Central memory CD8-positive, alpha-beta T cell (primary cell): ENCODE measurements around the gene SCGB1D1.

Experiments
- ATAC-seq: fragments of 150-1000 bp; cut with Tn5 transposase; replicated peaks from 2 replicates; pipeline ENCODE4 v1.10.0; 2022; ENCODE audit warnings: mild to moderate bottlenecking, moderate FRiP score, moderate number of reproducible peaks; ENCODE audit not compliant: poor library complexity, severe bottlenecking; ENCODE audit errors: extremely low read depth
- DNase-seq, 2 donors: peaks; one replicate each; pipeline ENCODE4 v3.0.0; 2021; ENCODE audit warnings: low spot score in 2 of 2
- H3K27ac Mint-ChIP-seq: one replicate; pipeline ENCODE4 v1.8.0; 2022; ENCODE audit warnings: low read depth, mild to moderate bottlenecking, moderate library complexity, mixed read lengths
- H3K27me3 Mint-ChIP-seq: one replicate; pipeline ENCODE4 v1.8.0; 2022; ENCODE audit warnings: mixed read lengths
- H3K36me3 Mint-ChIP-seq: one replicate; pipeline ENCODE4 v1.8.0; 2022; ENCODE audit warnings: mild to moderate bottlenecking, moderate library complexity, mixed read lengths; ENCODE audit not compliant: insufficient read depth
- H3K4me1 Mint-ChIP-seq: one replicate; pipeline ENCODE4 v1.8.0; 2022; ENCODE audit warnings: mixed read lengths
- H3K4me3 Mint-ChIP-seq: one replicate; pipeline ENCODE4 v1.8.0; 2022; ENCODE audit warnings: mild to moderate bottlenecking, moderate library complexity, mixed read lengths
- H3K9me3 Mint-ChIP-seq: one replicate; pipeline ENCODE4 v1.8.0; 2022; ENCODE audit warnings: mixed read lengths

Gene SCGB1D1

GRCh38 chr11:62190011-62190410, at the start of gene SCGB1D1:
Gene SCGB1D1 (plus strand): TSS chr11:62190216. CDS start chr11:62190285, 69 bp downstream.
- Mint-ChIP-seq H3K4me1 (no peaks in the 10 kb centered on the region), H3K4me3 (no peak within 1 kb of the TSS), H3K27me3 (peaks cover 90% of the 10 kb centered on the region), H3K9me3 (no peaks in the 10 kb centered on the region), H3K36me3 (no peaks in the 10 kb centered on the region), H3K27ac (no peak within 1 kb of the TSS)
- ATAC-seq: no peak
- DNase-seq: no peak

- peak overlapping the region; percentile 16 for H3K27ac Mint-ChIP-seq
- H3K36me3 Mint-ChIP-seq: peaks cover 13% of the 10 kb centered on the region
- peak in 1 of 2 donors; percentile 11 for DNase-seq
Observed at GRCh38 chr11:62140304-62141110, 49.5 kb upstream of the SCGB1D1 start.

GRCh38 chr11:62141111-62142042, 48.6 kb upstream of the SCGB1D1 start:
- peaks cover 2% of the 10 kb centered on the region for H3K4me1 Mint-ChIP-seq
- no peak overlapping the region for H3K4me3 Mint-ChIP-seq
- ATAC-seq (no peak), DNase-seq (peak in 1 of 2 donors; percentile 12)
- no peaks in the 10 kb centered on the region for H3K9me3 Mint-ChIP-seq
- peak overlapping the region; percentile 16 for H3K27ac Mint-ChIP-seq
- H3K27me3 Mint-ChIP-seq: no peaks in the 10 kb centered on the region
- peaks cover 16% of the 10 kb centered on the region for H3K36me3 Mint-ChIP-seq

More at GRCh38 chr11:62140304-62141110, 49.5 kb upstream of the SCGB1D1 start:
- no peaks in the 10 kb centered on the region for H3K9me3 Mint-ChIP-seq
- H3K27me3 Mint-ChIP-seq: no peaks in the 10 kb centered on the region
- ATAC-seq: no peak
- H3K4me3 Mint-ChIP-seq: no peak overlapping the region
- H3K4me1 Mint-ChIP-seq: no peaks in the 10 kb centered on the region

- ATAC-seq (no peak), DNase-seq (peak in 1 of 2 donors; percentile 10)
- no peak overlapping the region for H3K27ac Mint-ChIP-seq
- H3K9me3 Mint-ChIP-seq: no peaks in the 10 kb centered on the region
- peaks cover 18% of the 10 kb centered on the region for H3K36me3 Mint-ChIP-seq
- no peak overlapping the region for H3K4me3 Mint-ChIP-seq
- peaks cover 4% of the 10 kb centered on the region for H3K4me1 Mint-ChIP-seq
- H3K27me3 Mint-ChIP-seq: no peaks in the 10 kb centered on the region
Observed at GRCh38 chr11:62142043-62142375, 48.0 kb upstream of the SCGB1D1 start.

- H3K27ac Mint-ChIP-seq: no peak overlapping the region
- no peaks in the 10 kb centered on the region for H3K27me3 Mint-ChIP-seq
- no peak overlapping the region for H3K4me3 Mint-ChIP-seq
- ATAC-seq: no peak
- no peaks in the 10 kb centered on the region for H3K9me3 Mint-ChIP-seq
- peaks cover 17% of the 10 kb centered on the region for H3K36me3 Mint-ChIP-seq
- peaks cover 4% of the 10 kb centered on the region for H3K4me1 Mint-ChIP-seq
- no peak for DNase-seq
Observed at GRCh38 chr11:62142921-62143320, 47.1 kb upstream of the SCGB1D1 start.

DNA sequence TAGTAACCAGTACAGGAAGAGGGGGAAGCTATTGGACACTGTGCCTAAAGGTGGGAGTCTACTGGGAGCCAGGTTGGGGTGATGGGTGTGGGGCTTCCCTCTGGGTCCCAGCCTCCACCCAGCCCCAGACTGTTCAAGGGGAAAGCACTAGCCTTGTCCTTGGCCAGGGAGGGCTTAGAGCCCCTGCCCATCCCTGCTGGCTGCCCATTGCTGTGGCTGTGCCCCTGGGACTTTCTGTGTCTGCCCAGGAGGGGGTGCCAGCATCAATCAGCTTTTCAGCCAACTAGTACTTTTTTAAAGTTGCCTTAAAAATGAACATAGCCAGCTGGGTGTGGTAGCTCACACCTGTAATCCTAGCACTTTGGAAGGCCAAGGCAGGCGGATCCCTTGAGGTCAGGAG, 46.3 kb upstream of the SCGB1D1 start:
- peak in 1 of 2 donors; percentile 8 for DNase-seq
- Mint-ChIP-seq H3K9me3 (no peaks in the 10 kb centered on the region), H3K4me1 (peaks cover 4% of the 10 kb centered on the region), H3K27me3 (no peaks in the 10 kb centered on the region), H3K36me3 (peaks cover 17% of the 10 kb centered on the region), H3K4me3 (no peak overlapping the region), H3K27ac (no peak overlapping the region)
- no peak for ATAC-seq

DNA sequence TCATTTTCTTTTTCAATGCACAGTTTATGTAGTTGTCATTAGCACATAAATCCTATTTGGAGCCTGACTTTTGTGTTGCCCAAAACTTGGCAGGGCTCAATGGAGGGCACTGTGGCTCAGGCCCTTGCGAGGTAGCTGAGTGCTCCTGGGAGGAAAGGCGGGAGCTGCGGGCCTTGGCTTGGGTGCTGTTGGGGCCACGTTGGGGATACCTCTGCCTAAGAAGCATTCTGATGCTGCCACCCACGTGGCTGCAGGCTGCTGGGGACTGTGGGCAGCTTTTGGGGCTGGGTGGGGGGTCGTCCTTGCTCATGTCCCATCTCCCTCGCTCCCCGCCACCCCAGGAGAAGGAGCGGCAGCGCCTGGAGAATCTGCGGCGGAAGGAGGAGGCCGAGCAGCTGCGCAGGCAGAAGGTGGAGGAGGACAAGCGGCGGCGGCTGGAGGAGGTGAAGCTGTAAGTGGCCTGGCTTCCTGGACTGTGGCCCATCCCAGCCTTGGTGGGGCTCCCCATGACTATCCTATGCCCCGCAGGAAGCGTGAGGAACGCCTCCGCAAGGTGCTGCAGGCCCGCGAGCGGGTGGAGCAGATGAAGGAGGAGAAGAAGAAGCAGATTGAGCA, 45.3 kb upstream of the SCGB1D1 start:
- Mint-ChIP-seq H3K27ac (no peak overlapping the region), H3K4me3 (no peak overlapping the region), H3K27me3 (no peaks in the 10 kb centered on the region), H3K4me1 (peaks cover 4% of the 10 kb centered on the region), H3K9me3 (no peaks in the 10 kb centered on the region), H3K36me3 (peaks cover 17% of the 10 kb centered on the region)
- ATAC-seq (no peak), DNase-seq (peak in 1 of 2 donors; percentile 5)

- DNase-seq: peak in 1 of 2 donors; percentile 11
- Mint-ChIP-seq H3K4me3 (no peak overlapping the region), H3K4me1 (peaks cover 4% of the 10 kb centered on the region), H3K36me3 (peaks cover 18% of the 10 kb centered on the region), H3K9me3 (no peaks in the 10 kb centered on the region), H3K27me3 (no peaks in the 10 kb centered on the region), H3K27ac (no peak overlapping the region)
- ATAC-seq: no peak
Observed at GRCh38 chr11:62145261-62145871, 44.6 kb upstream of the SCGB1D1 start.

GRCh38 chr11:62146476-62147200, 43.4 kb upstream of the SCGB1D1 start:
- Mint-ChIP-seq H3K9me3 (no peaks in the 10 kb centered on the region), H3K36me3 (peaks cover 17% of the 10 kb centered on the region), H3K4me3 (no peak overlapping the region), H3K4me1 (peaks cover 4% of the 10 kb centered on the region), H3K27ac (no peak overlapping the region), H3K27me3 (no peaks in the 10 kb centered on the region)
- DNase-seq: peak in 1 of 2 donors; percentile 10
- no peak for ATAC-seq

DNA sequence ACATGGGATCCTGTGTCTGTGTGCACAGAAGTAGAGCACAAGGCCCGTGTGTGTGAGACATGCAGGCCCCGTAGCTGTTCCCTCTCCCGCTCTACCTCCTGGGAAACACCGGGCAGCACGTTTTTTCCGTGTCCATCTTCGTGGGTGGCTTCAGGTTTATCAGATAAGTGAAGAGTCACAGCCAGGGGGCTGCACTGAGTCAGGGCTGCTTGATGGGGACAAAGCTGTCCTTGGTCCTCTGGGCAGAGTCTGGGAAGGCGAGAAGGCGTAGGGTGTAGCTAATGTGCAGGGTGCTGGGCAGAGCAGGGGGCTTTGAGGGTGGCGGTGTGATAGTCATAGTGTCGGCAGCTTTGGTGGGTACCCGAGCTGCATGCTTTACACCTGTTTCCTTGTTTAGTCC, 42.5 kb upstream of the SCGB1D1 start:
- peaks cover 4% of the 10 kb centered on the region for H3K4me1 Mint-ChIP-seq
- peak in 1 of 2 donors; percentile 8 for DNase-seq
- H3K27ac Mint-ChIP-seq: no peak overlapping the region
- peaks cover 15% of the 10 kb centered on the region for H3K36me3 Mint-ChIP-seq
- H3K9me3 Mint-ChIP-seq: no peaks in the 10 kb centered on the region
- no peak overlapping the region for H3K4me3 Mint-ChIP-seq
- ATAC-seq: no peak
- no peaks in the 10 kb centered on the region for H3K27me3 Mint-ChIP-seq

- H3K4me3 Mint-ChIP-seq: no peak overlapping the region
- H3K27me3 Mint-ChIP-seq: no peaks in the 10 kb centered on the region
- H3K4me1 Mint-ChIP-seq: peaks cover 4% of the 10 kb centered on the region
- ATAC-seq: no peak
- no peak overlapping the region for H3K27ac Mint-ChIP-seq
- DNase-seq: peak in 1 of 2 donors; percentile 4
- H3K36me3 Mint-ChIP-seq: peaks cover 14% of the 10 kb centered on the region
- no peaks in the 10 kb centered on the region for H3K9me3 Mint-ChIP-seq
Observed at GRCh38 chr11:62148271-62148980, 41.6 kb upstream of the SCGB1D1 start.
